NCI-H446 treated with DMSO at 0.1 percent for 48 hours (cell line): Measurements from ENCODE around the gene MLLT3.

Experiments used
- DNase-seq: peaks from one replicate; lab custom pipeline; 2025; lab: John Stamatoyannopoulos, UW

MLLT3 gene

DNA sequence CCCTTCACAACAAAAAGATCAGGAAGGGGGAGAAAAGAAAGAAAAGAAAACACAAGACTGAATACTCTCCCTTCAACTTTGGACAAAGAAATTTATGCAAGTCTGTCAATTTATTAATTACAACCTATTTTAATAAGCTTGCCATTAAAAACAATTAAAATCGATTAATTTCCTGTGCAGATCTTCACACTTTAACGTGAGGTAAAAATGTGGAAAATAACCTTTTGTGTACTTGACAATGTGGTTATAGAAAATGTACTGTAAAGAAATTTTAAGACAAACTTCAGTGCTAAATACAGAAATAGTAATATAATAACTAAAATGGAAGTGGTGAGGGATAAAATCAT lies 2.7 kb upstream of the MLLT3 start:
- no peak for DNase-seq

DNA sequence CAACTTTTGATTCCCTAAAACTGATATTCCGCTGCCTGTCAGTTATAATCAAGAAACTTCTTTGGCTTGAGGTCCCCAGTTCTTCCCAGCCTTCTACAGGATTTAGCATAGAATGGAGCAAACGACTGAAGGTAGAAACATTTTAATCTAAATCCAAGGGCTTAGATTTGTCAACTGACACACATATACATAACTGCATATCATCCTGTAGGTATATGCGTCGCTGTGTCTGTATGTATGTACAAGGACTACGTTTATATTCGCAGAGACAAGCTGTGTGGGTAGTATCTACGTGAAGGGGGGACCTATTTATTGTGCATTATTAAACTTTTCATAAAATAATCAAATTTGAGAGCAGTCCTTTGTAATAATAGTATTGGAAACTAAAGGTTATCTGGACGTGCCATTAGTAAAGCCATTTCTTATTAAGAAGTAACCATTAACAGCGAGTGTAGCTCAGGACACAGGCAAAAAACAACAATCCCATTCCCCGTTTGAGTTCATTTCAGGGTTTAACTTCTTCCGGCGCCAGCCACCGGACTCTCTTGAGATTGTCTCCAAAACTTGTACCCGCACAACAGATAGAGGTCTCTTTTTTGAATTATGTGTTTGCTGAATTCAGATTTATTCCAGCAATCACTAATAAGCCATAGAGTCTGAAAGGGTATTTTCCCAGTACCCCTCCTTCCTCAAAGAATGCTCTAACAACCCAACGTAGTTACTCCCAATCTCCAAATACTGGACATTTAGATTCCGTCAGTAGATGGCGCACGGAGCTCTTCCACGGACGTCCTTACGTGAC lies 2.1 kb upstream of the MLLT3 start:
- DNase-seq: peak; percentile 84

DNA sequence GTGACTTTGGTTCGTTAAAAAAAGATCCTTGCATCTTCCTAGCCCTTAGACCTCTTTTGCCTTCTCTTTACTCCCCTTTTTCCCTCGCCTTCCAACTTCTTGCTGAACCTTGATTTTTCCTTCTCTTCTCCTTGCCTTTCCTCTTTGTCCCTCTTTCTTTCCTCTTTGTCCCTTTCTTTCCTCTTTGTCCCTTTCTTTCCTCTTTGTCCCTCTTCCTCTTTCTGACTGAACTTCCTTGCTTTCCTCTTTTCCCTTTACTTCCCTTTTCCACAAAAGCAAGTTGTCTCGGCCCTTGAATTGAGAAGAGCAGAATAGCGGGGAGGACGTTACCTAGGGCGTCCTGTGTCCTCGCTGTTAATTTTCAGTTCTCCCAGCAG lies 1.4 kb upstream of the MLLT3 start:
- DNase-seq: no peak

GRCh38 chr9:20623021-20623747 lies 885 bp upstream of the MLLT3 start:
- no peak for DNase-seq

- DNase-seq: peak; percentile 79
Measured at GRCh38 chr9:20621471-20622329, 599 bp downstream of the MLLT3 start.

DNA sequence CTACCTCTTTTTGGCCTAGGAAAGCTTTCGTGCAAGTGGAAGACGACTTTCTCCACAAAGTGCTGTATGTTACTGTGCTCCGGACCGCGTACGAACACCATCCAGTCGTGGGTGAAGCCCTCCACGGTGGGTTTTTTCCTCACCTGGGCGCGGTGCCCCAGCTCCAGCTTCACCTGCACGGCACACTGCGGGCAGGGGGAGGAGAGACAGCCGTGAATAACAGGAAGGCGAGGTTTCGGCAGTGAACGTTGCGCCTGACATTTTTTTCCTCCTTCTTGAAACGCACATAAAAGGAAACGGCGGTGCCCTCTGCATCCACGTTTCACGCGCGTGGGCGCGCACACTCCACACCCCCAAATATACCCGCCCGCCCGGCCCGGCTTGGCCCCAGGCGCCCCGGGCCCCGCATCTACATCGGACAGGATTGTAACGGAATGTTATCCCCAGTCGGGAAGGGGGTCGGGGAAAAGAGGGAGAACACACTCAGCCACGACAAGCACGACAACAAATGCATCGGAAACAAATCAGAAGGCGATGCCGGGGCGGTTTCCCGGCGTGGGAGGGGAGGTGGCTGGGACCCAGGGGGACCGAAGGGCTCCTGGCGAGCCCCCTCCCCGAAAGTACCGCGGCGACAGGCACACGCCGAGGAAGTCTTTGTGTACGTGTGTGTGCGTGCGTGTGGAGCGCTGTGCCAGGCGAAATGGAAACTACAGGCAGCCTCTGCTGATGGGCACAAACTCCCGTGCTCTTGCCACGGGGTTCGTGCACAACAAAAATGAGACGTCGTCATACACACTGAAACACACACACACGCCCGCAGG lies 1.4 kb downstream of the MLLT3 start:
- no peak for DNase-seq

DNA sequence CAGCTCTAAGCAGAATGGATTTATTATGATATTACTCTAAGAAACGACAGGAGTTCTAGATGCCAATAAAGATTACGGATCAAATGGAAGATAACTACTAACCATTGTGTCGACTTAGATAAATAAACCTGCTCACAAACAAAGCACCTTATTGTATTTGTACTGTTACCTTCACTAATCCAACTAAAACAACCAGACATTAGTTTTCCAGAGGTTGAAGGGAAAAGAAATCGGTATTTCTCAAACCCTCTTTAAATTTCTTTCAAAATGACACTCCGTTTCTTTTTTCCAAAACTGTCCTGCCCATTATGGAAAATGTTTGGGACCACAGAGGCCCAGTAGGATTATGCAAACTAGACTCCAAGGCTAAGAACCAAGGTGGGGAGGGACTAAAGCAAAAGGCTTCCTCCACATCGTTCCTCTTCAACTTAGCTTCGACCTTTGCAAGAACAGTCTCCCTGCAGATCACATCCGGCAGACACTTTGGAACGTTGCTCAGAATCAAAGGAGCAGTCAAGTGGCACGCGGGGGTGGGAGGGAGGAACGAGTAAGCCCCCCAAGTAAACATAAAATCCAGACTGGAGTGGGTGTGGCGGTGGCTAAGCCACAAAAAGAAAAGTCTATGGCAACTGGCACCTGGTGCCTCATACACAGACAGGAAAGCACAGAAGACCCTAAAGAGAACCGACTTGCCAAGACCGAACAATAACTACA lies 2.7 kb downstream of the MLLT3 start:
- peak; percentile 26 for DNase-seq

DNA sequence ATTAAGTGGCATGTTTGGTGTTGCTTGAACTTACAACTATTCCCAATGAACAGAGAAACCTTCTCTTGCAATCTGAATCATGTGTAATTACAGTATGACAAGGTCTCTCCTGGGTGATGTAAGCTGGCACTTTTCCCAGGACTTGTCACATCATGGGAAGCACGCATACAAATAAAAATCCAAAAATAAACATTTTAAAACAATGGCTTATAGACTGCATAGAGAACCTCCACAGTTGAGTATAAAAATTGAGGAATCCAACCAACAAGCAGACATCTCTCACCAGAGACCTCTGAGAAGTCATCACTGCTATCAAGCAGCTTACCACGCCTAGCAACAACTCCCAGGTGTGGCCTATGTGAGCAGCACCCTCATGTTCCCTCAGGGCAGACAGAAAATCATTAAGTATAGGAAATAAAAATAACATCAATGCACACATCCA lies 3.9 kb downstream of the MLLT3 start:
- peak; percentile 45 for DNase-seq

DNA sequence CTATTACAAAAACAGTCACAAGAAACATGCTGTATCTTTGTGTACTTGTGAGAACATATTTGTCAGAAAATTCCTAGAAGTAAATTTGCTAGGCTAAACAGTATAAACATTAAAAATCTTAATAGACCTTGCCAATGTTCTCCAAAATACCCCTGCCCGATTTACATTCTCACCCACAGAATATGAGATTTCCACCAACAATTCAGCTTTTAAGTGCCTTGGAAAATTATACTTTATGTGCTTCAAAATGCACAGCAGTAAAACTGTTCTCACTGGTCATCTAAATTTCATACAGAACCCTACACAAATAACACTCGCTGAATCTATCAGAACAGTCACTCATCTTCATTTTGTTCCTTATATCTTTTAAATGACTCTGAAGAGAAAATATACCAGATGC lies 5.5 kb downstream of the MLLT3 start:
- no peak for DNase-seq

GRCh38 chr9:20614602-20615216 lies 7.6 kb downstream of the MLLT3 start:
- no peak for DNase-seq

- no peak for DNase-seq
Measured at GRCh38 chr9:20611691-20612287, 10.5 kb downstream of the MLLT3 start.

DNA sequence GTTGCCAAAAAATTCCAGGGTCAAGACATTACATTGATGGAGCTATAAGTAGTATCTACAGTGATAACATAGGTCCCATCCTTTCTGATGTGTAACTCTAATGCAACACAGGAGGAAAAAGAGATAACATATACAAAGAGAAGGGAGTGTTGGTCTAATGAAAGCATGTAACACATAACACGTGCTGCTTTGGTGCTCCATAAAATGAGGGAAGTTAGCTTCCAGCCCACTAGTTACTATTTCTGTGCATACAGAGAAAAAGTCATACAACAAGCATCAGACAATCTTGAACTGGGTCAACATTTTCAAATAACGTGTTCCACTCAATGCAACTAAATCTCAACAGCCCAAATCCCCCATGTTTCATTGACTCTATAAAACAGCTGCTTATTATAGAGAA lies 11.7 kb downstream of the MLLT3 start:
- DNase-seq: no peak

DNA sequence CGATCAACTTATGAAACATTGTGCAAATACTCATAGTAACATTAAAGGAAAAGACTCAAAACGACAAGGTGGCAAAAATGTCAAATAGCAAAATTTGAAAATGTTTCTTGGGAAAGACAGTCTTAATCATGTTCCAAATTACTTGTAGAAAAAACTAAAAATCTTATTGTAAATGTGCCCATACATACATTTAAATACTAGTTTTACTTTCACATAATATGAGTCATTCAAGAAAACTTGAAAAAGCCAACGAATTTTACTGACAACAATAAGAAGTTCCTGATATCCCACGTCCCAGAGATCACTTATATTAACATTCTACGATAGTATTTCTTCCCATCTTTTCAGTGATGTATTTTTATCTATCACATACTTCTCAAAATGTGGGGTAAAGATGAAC lies 13.7 kb downstream of the MLLT3 start:
- no peak for DNase-seq

DNA sequence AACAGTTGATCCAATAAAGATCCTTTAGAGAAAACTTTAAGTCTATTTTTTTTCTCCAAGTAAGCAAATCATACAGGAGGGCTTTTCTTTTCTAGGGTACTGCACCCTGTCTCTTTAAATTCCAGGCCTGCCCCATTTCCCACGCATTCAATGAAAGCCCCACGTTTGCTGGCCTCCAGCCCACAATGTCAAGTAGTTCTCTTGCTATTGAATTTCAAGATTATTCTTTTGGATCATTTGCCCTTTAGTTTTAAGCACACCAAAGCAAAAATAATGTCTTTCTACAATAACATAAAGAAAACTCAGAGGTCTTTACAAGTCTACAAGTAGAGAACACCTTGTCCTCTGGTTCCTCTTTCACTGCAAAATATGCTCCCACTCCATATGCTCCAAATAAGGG lies 15.6 kb downstream of the MLLT3 start:
- no peak for DNase-seq

GRCh38 chr9:20604562-20604961 lies 17.7 kb downstream of the MLLT3 start:
- no peak for DNase-seq

DNA sequence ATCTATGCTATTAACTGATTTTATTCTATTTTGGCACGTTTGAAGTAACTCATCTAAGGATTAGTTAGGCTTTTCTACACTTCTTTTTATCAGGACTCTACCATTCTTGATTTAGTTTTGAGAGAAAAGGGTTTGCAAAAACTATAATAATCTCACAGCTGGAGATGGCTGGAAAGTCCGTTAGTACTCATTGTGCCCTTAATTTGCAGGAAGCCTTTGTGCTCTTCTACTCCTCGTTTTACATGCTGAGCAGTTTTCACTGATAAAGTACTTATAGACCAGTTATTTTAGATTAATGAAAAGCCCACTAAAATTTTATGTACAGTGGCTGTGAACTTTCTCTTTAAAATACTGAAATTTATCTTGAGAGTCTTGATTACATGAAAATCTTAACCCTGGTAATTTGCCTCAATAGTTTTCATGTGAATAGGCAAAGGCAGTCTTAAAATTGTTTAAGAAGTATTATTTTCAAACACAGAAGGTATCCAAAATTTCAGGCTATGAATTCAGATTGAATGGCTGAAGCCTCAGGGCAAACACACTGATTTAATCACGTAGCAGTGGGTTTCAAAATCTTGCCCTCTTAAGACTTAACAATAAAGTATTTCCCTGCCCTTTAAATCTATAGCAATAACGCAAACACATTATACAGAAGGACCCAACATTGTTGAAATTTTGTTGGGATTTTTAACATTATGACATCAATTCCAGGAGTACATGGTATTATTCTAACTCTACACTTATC lies 18.6 kb downstream of the MLLT3 start:
- no peak for DNase-seq

DNA sequence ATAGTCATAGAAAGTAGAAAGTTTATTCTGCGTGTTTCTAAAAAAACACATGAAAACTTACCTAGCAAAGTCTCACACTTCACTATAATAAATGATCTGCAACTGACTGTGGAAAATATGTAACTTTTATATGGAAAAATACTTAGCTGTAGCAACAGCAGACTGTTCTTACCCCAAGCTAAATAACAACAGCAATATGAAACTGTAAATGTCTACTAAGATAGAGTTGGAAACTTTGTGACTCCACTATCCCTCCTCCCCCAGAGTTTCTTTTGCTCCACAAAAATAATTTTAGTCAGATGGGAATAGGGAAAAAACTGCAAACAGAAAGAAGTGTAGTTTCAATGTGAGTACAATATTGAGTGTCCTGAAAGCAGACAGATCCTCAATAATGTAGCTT lies 21.0 kb downstream of the MLLT3 start:
- DNase-seq: no peak

GRCh38 chr9:20599195-20599594 lies 23.1 kb downstream of the MLLT3 start:
- DNase-seq: no peak

- DNase-seq: no peak
Measured at GRCh38 chr9:20598367-20598766, 23.9 kb downstream of the MLLT3 start.

DNA sequence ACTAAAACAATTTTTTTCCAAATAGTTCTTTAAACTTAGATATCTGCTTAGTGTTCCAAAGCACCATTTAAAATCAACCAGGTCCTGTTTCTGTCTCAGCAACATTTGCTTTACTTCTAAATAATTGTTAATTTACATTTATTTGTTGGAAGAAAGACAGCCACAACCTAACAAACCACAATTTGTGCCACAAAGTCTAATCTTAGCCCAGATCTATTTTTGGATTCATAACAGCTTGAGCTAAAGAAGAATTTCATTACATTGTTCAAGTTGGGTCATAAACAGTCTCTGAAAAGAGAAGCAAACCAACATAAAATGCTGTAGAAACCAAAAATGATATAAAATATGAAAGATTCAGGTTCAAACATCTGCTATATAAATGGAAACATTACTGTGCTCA lies 24.4 kb downstream of the MLLT3 start:
- no peak for DNase-seq
